Epithelial cell of proximal tubule (primary cell): Measurements from ENCODE around the gene CMTR1. TPM values are rescaled to one million over a fixed set of nuclear protein-coding genes. Genes with fewer than 3 reads are reported as not detected.
A peak's percentile ranks its signal among the peaks of the same experiment; 100 is the strongest.

ENCODE experiments used
- DNase-seq: peaks from one replicate; pipeline ENCODE4 v3.0.0-alpha.2; 2011; ENCODE audit warnings: low read depth
- H3K4me3 ChIP-seq: 2 replicates; pipeline ENCODE4 v1.5.1; 2011; ENCODE audit warnings: low read depth, mild to moderate bottlenecking, low read length
- total RNA-seq: library from RNA; depleted of rRNA; stranded (reverse); fragments of >200 nt; gene quantifications from 2 replicates; pipeline ENCODE4 v1.2.3, GENCODE V29; 2015
- TF ChIP-seq, protein P1 (sequence below): conservative IDR thresholded peaks from 2 replicates; pipeline ENCODE4 v1.5.1; 2012; ENCODE audit warnings: low read depth, mild to moderate bottlenecking, low read length

CMTR1 gene
- total RNA-seq, 1 donor from 2014 or later = 20.8 TPM

GRCh38 chr6:37463110-37463509 lies 30.1 kb downstream of the CMTR1 start:
- no peak for DNase-seq
- H3K4me3 ChIP-seq = no peak overlapping the region
- TF ChIP-seq, protein P1, sequence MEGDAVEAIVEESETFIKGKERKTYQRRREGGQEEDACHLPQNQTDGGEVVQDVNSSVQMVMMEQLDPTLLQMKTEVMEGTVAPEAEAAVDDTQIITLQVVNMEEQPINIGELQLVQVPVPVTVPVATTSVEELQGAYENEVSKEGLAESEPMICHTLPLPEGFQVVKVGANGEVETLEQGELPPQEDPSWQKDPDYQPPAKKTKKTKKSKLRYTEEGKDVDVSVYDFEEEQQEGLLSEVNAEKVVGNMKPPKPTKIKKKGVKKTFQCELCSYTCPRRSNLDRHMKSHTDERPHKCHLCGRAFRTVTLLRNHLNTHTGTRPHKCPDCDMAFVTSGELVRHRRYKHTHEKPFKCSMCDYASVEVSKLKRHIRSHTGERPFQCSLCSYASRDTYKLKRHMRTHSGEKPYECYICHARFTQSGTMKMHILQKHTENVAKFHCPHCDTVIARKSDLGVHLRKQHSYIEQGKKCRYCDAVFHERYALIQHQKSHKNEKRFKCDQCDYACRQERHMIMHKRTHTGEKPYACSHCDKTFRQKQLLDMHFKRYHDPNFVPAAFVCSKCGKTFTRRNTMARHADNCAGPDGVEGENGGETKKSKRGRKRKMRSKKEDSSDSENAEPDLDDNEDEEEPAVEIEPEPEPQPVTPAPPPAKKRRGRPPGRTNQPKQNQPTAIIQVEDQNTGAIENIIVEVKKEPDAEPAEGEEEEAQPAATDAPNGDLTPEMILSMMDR = no peak

DNA sequence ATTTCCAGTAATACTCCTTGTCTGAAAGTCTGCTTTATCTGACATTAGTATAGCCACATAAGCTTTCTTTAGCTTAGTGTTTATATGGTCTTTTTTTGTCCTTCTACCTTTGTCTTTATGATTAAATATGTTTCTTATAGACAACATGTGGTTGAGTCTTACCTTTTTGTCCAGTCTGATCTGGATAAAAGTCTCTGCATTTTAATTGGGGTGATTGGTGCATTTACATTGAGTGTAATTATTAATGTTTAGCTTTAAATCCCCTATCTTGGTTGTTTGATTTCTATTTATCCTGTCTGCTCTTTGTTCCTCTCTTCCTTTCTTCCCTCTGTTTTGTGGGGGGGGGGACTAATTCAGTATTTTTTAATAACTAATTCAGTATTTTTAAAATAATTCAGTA lies 34.7 kb downstream of the CMTR1 start:
- TF ChIP-seq, protein P1 = no peak
- no peak for DNase-seq
- H3K4me3 ChIP-seq = no peak overlapping the region

DNA sequence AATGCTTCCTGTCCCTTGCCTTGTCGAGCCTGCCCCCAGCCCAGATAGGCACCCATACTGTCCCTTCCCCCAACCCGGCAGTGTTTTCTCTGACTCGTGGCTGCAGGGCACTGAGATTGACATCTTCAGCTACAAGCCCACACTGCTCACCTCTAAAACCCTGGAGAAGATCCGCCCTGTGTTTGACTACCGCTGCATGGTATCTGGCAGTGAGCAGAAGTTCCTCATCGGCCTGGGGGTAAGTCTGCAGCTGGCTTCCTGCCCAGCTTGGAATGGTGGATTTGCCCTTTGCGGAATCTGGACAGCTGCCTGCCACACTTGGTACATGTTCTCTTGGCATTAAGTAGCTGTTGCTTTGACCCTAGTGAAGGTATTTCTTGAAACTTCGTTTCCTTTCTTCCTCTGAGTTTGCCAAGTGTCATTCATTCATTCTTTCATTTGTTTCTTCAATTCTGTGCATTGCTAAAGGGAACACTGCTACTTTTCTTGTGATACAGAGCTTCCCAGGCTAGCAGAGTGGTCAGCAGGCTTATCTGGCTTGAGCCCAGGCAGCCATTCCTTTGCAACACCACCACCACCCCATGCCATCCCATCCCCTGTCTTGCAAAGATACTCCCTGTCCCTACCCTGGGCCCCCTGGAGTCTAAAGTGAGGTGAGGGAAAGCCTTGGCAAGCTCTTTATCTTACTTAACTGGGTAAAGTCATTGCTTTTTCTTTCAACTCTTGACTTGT lies 40.5 kb downstream of the CMTR1 start:
- no peak overlapping the region for H3K4me3 ChIP-seq
- DNase-seq = peak; percentile 6
- TF ChIP-seq, protein P1 = no peak

DNA sequence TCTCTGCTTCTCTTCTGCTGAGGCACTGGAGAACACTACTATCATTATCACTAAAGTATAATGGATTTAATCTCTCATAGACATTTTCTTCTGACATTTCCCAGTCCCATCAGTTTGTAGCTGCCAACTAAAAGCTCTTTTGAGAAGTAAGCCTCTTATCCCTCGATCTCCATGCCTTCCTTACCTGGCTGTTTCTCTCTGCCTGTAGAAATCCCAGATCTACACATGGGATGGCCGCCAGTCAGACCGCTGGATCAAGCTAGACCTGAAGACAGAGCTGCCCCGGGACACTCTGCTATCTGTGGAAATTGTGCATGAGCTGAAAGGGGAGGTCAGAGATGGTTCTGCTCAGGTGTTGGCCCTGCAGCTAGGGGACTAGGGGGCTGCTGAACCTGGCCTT lies 41.3 kb downstream of the CMTR1 start:
- no peak overlapping the region for H3K4me3 ChIP-seq
- TF ChIP-seq, protein P1 = no peak
- DNase-seq = no peak

- no peak for DNase-seq
- TF ChIP-seq, protein P1 = no peak
- no peak overlapping the region for H3K4me3 ChIP-seq
Measured at GRCh38 chr6:37477191-37477590, 44.2 kb downstream of the CMTR1 start.

DNA sequence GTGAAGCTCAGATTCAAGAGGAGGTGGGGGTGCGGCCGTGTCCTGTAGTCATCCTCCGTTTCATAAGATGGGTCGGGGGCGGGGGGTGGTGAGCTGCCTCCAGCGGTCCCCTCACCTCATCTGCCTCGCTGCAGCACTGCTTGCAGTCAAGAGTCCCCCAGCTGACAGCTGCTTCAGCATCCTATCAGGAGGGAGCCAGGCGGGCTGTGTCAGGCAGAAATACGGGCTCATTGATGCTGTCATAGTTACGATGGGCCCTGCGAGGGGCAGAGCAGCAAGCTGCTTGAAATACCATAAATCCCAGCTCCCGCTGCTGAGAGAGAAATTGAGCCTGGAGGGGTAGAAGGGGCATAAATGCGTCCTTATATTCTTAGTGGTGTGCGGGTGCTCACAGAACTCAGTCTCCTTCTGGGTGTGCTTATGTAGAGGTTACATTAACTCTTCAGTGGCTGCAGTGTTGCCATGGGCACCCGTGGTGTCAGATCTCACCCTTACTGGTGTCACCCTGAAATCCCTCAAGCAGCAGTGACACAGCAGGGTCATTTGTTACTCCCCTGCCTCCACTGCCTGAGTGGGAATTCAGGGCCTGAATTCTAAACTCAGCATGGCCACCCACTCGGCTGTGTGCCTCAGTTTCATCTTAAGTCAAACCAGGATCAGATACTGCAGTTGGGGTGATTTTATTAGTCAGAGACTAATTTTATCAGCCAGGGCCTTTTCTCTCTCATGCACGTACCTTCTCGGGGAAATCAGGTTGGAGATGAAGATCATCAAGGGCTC lies 44.8 kb downstream of the CMTR1 start:
- H3K4me3 ChIP-seq = no peak overlapping the region
- TF ChIP-seq, protein P1 = no peak
- no peak for DNase-seq
